ENCODE results near the gene TBC1D22A. TPM values are rescaled to one million over a fixed set of nuclear protein-coding genes. Genes with fewer than 3 reads are reported as not detected.

TBC1D22A gene
- total and polyA plus RNA-seq, 10 of the 15 experiments (the other 5 are each of a cell fraction or from before 2014, with no cell fraction given), result 0.63 to 44.7 (median 27.4) TPM

DNA sequence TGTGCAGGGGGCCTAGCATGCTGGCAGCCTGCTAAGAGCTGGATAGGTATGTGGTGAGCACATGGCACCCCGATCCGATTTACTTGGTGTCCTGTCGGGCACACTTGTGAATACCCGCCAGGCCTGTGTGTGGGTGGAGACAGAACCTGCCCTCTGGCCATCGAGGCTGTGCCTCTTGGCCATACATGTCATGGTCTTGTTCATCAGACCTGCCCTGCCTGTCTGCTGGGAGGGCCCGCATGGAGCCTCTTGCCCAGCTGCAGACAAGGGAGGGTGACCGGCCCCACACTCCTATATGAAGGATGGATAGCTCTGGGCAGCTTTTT, 310.2 kb downstream of the TBC1D22A start (continued):
- TF ChIP-seq IKZF2 (IDR thresholded peaks at IDR 0.05) (no peak), RAD21 (IDR thresholded peaks at IDR 0.05; ENCODE audit: insufficient read depth, low read depth, low read length) (no peak), TCF3 (IDR thresholded peaks at IDR 0.05; ENCODE audit: borderline replicate concordance, insufficient read depth, low read depth, low read length) (no peak), WRNIP1 (IDR thresholded peaks at IDR 0.05; ENCODE audit: borderline replicate concordance, low read depth, low read length) (no peak)
- TF ChIP-seq, protein P1, sequence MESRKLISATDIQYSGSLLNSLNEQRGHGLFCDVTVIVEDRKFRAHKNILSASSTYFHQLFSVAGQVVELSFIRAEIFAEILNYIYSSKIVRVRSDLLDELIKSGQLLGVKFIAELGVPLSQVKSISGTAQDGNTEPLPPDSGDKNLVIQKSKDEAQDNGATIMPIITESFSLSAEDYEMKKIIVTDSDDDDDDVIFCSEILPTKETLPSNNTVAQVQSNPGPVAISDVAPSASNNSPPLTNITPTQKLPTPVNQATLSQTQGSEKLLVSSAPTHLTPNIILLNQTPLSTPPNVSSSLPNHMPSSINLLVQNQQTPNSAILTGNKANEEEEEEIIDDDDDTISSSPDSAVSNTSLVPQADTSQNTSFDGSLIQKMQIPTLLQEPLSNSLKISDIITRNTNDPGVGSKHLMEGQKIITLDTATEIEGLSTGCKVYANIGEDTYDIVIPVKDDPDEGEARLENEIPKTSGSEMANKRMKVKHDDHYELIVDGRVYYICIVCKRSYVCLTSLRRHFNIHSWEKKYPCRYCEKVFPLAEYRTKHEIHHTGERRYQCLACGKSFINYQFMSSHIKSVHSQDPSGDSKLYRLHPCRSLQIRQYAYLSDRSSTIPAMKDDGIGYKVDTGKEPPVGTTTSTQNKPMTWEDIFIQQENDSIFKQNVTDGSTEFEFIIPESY (IDR thresholded peaks at IDR 0.05), result no peak
- TF ChIP-seq, protein P2, sequence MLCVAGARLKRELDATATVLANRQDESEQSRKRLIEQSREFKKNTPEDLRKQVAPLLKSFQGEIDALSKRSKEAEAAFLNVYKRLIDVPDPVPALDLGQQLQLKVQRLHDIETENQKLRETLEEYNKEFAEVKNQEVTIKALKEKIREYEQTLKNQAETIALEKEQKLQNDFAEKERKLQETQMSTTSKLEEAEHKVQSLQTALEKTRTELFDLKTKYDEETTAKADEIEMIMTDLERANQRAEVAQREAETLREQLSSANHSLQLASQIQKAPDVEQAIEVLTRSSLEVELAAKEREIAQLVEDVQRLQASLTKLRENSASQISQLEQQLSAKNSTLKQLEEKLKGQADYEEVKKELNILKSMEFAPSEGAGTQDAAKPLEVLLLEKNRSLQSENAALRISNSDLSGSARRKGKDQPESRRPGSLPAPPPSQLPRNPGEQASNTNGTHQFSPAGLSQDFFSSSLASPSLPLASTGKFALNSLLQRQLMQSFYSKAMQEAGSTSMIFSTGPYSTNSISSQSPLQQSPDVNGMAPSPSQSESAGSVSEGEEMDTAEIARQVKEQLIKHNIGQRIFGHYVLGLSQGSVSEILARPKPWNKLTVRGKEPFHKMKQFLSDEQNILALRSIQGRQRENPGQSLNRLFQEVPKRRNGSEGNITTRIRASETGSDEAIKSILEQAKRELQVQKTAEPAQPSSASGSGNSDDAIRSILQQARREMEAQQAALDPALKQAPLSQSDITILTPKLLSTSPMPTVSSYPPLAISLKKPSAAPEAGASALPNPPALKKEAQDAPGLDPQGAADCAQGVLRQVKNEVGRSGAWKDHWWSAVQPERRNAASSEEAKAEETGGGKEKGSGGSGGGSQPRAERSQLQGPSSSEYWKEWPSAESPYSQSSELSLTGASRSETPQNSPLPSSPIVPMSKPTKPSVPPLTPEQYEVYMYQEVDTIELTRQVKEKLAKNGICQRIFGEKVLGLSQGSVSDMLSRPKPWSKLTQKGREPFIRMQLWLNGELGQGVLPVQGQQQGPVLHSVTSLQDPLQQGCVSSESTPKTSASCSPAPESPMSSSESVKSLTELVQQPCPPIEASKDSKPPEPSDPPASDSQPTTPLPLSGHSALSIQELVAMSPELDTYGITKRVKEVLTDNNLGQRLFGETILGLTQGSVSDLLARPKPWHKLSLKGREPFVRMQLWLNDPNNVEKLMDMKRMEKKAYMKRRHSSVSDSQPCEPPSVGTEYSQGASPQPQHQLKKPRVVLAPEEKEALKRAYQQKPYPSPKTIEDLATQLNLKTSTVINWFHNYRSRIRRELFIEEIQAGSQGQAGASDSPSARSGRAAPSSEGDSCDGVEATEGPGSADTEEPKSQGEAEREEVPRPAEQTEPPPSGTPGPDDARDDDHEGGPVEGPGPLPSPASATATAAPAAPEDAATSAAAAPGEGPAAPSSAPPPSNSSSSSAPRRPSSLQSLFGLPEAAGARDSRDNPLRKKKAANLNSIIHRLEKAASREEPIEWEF (IDR thresholded peaks at IDR 0.05; ENCODE audit: insufficient replicate concordance, low read depth, low read length), result no peak
- TF ChIP-seq, protein P3, sequence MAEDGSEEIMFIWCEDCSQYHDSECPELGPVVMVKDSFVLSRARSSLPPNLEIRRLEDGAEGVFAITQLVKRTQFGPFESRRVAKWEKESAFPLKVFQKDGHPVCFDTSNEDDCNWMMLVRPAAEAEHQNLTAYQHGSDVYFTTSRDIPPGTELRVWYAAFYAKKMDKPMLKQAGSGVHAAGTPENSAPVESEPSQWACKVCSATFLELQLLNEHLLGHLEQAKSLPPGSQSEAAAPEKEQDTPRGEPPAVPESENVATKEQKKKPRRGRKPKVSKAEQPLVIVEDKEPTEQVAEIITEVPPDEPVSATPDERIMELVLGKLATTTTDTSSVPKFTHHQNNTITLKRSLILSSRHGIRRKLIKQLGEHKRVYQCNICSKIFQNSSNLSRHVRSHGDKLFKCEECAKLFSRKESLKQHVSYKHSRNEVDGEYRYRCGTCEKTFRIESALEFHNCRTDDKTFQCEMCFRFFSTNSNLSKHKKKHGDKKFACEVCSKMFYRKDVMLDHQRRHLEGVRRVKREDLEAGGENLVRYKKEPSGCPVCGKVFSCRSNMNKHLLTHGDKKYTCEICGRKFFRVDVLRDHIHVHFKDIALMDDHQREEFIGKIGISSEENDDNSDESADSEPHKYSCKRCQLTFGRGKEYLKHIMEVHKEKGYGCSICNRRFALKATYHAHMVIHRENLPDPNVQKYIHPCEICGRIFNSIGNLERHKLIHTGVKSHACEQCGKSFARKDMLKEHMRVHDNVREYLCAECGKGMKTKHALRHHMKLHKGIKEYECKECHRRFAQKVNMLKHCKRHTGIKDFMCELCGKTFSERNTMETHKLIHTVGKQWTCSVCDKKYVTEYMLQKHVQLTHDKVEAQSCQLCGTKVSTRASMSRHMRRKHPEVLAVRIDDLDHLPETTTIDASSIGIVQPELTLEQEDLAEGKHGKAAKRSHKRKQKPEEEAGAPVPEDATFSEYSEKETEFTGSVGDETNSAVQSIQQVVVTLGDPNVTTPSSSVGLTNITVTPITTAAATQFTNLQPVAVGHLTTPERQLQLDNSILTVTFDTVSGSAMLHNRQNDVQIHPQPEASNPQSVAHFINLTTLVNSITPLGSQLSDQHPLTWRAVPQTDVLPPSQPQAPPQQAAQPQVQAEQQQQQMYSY (CRISPR knock-in tag; IDR thresholded peaks at IDR 0.05), result no peak
- TF ChIP-seq, protein P4, sequence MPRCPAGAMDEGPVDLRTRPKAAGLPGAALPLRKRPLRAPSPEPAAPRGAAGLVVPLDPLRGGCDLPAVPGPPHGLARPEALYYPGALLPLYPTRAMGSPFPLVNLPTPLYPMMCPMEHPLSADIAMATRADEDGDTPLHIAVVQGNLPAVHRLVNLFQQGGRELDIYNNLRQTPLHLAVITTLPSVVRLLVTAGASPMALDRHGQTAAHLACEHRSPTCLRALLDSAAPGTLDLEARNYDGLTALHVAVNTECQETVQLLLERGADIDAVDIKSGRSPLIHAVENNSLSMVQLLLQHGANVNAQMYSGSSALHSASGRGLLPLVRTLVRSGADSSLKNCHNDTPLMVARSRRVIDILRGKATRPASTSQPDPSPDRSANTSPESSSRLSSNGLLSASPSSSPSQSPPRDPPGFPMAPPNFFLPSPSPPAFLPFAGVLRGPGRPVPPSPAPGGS (IDR thresholded peaks at IDR 0.05; ENCODE audit: borderline replicate concordance, insufficient read depth, low read depth, low read length, poor library complexity, severe bottlenecking), result no peak

Measured in GM12878 (cell line).